Heart left ventricle (tissue), 16 donors: ENCODE results near the gene HTT. TPM values are rescaled to one million over a fixed set of nuclear protein-coding genes. Genes with fewer than 3 reads are reported as not detected.

Source experiments
- ATAC-seq, 4 donors: fragments of 200-7000 bp; cut with Tn5 transposase; one replicate each; pipeline ENCODE4 v1.9.1; 2020 to 2022; ENCODE audit warnings: moderate library complexity in 4 of 4, mild to moderate bottlenecking in 3 of 4, moderate number of reproducible peaks in 1 of 4
- DNase-seq, 5 donors: peaks; one replicate each; pipeline ENCODE4 v3.0.0-alpha.2; 2020
- H3K27ac ChIP-seq, 12 donors: fragments of 200-600 bp; sonication (generic) in 4 of 12; one replicate each; pipeline versions ENCODE4 v1.5.0 to v1.8.0; 2016 to 2022; ENCODE audit warnings: mild to moderate bottlenecking in 2 of 12
- H3K27me3 ChIP-seq, 9 donors: fragments of 200-600 bp; sonication (generic) in 2 of 9; one replicate each; pipeline versions ENCODE4 v1.5.1 to v1.8.0; 2016 to 2022; ENCODE audit warnings: mild to moderate bottlenecking in 3 of 9
- H3K36me3 ChIP-seq, 9 donors: fragments of 200-600 bp; sonication (generic) in 2 of 9; one replicate each; pipeline versions ENCODE4 v1.5.0 to v1.8.0; 2018 to 2022; ENCODE audit warnings: mild to moderate bottlenecking in 2 of 9
- H3K4me1 ChIP-seq, 12 donors: fragments of 200-600 bp; sonication (generic) in 4 of 12; one replicate each; pipeline versions ENCODE4 v1.5.0 to v1.8.0; 2016 to 2022; ENCODE audit warnings: mild to moderate bottlenecking in 3 of 12
- H3K4me3 ChIP-seq, 12 donors: fragments of 200-600 bp; sonication (generic) in 4 of 12; one replicate each; pipeline versions ENCODE4 v1.5.0 to v1.8.0; 2017 to 2022; ENCODE audit warnings: mild to moderate bottlenecking in 9 of 12, moderate library complexity in 4 of 12
- H3K9me3 ChIP-seq, 12 donors: fragments of 200-600 bp; sonication (generic) in 4 of 12; one replicate each; pipeline versions ENCODE4 v1.5.0 to v1.8.0; 2016 to 2022; ENCODE audit warnings: mild to moderate bottlenecking in 1 of 12
- CTCF ChIP-seq, 12 donors: fragments of 200-600 bp; sonication (generic) in 4 of 12; IDR thresholded peaks; one replicate each; pipeline versions ENCODE4 v1.5.0 to v1.8.0; 2018 to 2022; ENCODE audit warnings: antibody characterized with exemption in 12 of 12, mild to moderate bottlenecking in 5 of 12
- POLR2A ChIP-seq, 2 donors: fragments of 450-650 bp; IDR thresholded peaks; one replicate each; pipeline ENCODE4 v1.6.1; 2017; ENCODE audit warnings: antibody characterized with exemption in 2 of 2, mild to moderate bottlenecking in 2 of 2, moderate library complexity in 2 of 2
- WGBS, 4 donors: extraction: QIAGEN DNeasy Blood & Tissue Kit in 2 of 4; methylation state at CpG; one replicate each; pipeline versions ENCODE4 v1.1.5 to v1.1.7; 2013 to 2018; 5-methylcytosine and 5-hydroxymethylcytosine counted together
- intact Hi-C, 10 donors: fragments of 100-400 bp; cut with DNase I; formaldehyde crosslinking; loops; one replicate each; pipeline versions ENCODE4 v1.11.1 to v1.14.2; 2022
- polyA plus RNA-seq, 2 donors: library from polyadenylated mRNA; stranded (reverse); fragments of 200-250 nt; gene quantifications; one replicate each; pipeline ENCODE4 v1.2.3, GENCODE V29; 2013
- total RNA-seq, 9 donors: library from RNA; depleted of rRNA in 2 of 9; stranded (reverse); fragments of >200 nt in 2 of 9; fragmentation: NEBNext Ultra II Directional in 3 of 9; extraction: Animal tissue kit (Norgen Biotek cat#: 25700) in 3 of 9; gene quantifications; one replicate each; pipeline versions ENCODE4 v1.1.0 to v1.2.4, GENCODE V29; 2016 to 2023
- donor health status: ischemic (EF 13 %, LVEDD 7.1; RV severe dilation, severe dysfunction).
- donor health status: healthy with polysubstance abuse.
- donor health status: DM: no; HTN: yes; CAD: no.
- donor health status: DM: no; HTN: no; CAD: no.
- donor health status: ischemic (EF 25% LVEDD 6.9; RV normal size, moderate dysfunction).
- donor health status: ischemic (EF 25% LVEDD 5.7; RV mildly dilated, moderate dysfunction).
- donor health status: healthy.
- donor health status: DM: yes; HTN: yes; CAD: no.
- donor health status: ischemic (EF 35%, LVEDD 5.7; RV mildly dilated, moderate dysfunction).
- donor health status: nonischemic (EF 11% LVEDD 7.7; RV severe dilation, severe dysfunction).
- donor health status: DM: yes; HTN: yes; CAD: no.
- donor health status: PGD.
- donor health status: ischemic (EF 29% LVEDD 5.4; RV normal size, mild dysfunction).
- donor health status: nonischemic (EF 23%, LVEDD 6.1; RV moderate dilation, normal function).

Gene HTT
- total and polyA plus RNA-seq, 11 donors = 13.9 to 122 (median 25.1) TPM

- H3K4me3 ChIP-seq = no peak overlapping the region
- no peaks in the 10 kb centered on the region for H3K27me3 ChIP-seq
- TF ChIP-seq POLR2A (IDR thresholded peaks at IDR 0.05) = no peak
- no peak for TF ChIP-seq CTCF (IDR thresholded peaks at IDR 0.05)
- DNase-seq (no peak), ATAC-seq (no peak)
- peaks cover 0 to 38% (median 0%) of the 10 kb centered on the region in 12 donors for H3K4me1 ChIP-seq
- WGBS, 4 donors = 85 to 90% (median 88%) methylated on average over 6 of the region's 6 CpGs
- H3K36me3 ChIP-seq = peaks cover 0 to 16% (median 11%) of the 10 kb centered on the region in 9 donors
- H3K27ac ChIP-seq = no peak overlapping the region
- H3K9me3 ChIP-seq = no peaks in the 10 kb centered on the region
- intact Hi-C loops = no loop called here
These were observed 8.5 kb downstream of the HTT start for GRCh38 chr4:3082925-3083515.

DNA sequence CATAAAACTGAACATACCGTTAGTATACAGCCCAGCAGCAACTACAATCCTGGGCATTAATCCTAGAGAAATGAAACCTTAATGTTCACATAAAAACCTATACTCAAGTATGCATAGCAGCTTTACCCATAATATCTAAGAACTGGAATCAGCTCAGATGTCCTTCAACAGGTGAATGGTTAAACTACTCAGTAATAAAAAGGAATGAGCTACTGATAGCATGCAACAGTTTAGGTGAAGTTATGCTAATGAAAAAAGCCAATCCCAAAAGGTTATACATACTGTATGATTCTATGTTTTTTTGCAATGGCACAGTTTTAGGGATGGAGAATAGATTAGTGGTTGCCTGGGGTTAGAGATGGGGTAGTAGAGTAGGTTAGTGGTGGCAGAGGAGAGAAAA, 9.3 kb downstream of the HTT start:
- Histone ChIP-seq H3K9me3 (no peaks in the 10 kb centered on the region), H3K27me3 (no peaks in the 10 kb centered on the region), H3K4me3 (no peak overlapping the region), H3K27ac (no peak overlapping the region), H3K36me3 (peaks cover 0 to 22% (median 18%) of the 10 kb centered on the region in 9 donors), H3K4me1 (peaks cover 0 to 33% (median 0%) of the 10 kb centered on the region in 12 donors)
- DNase-seq (no peak), ATAC-seq (no peak)
- 20 to 88% (median 55%) methylated on average over 1 of the region's 1 CpG for WGBS, 4 donors
- TF ChIP-seq CTCF (IDR thresholded peaks at IDR 0.05) (no peak), POLR2A (IDR thresholded peaks at IDR 0.05) (no peak)
- intact Hi-C loops = no loop called here

GRCh38 chr4:3085948-3086670, 11.6 kb downstream of the HTT start:
- intact Hi-C loops = no loop called here
- no peaks in the 10 kb centered on the region for H3K9me3 ChIP-seq
- TF ChIP-seq CTCF (IDR thresholded peaks at IDR 0.05) = no peak
- no peak for TF ChIP-seq POLR2A (IDR thresholded peaks at IDR 0.05)
- 91 to 98% (median 96%) methylated on average over 10 of the region's 10 CpGs for WGBS, 4 donors
- ATAC-seq (no peak), DNase-seq (no peak)
- H3K36me3 ChIP-seq = peaks cover 0 to 44% (median 39%) of the 10 kb centered on the region in 9 donors
- no peaks in the 10 kb centered on the region for H3K27me3 ChIP-seq
- no peak overlapping the region for H3K4me3 ChIP-seq
- peaks cover 0 to 10% (median 0%) of the 10 kb centered on the region in 12 donors for H3K4me1 ChIP-seq
- no peak overlapping the region for H3K27ac ChIP-seq

DNA sequence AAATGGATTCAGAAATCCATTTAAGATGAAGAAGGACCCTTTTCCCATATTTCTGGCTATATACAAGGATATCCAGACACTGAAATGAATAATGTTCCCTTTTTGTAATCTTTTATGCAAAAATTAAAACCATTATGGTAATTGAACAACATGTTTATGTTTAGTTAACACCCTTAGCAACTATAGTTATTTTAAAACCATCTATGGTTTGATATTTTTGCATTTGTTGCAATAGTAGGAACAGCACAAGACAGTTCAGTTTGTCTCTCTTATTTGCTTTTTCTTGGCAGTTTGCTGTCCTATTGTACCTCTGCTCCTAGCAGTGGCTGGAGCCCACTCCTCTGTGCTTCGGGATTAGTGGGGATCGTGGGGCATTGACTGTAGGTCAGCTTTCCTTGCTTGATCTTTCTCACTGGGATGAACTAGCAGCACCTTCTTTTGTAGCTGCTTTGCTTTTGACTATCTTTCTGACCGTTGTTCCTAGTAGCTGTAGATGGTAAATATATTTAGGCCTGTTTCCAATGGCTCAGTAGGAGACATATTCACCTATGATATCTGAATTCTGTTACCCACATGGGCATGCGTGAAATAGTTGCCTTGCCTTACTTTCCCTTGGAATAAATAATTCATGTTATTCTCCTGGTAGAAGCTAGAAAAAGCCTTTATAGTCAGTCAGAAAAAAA, 12.8 kb downstream of the HTT start:
- TF ChIP-seq POLR2A (IDR thresholded peaks at IDR 0.05) (no peak), CTCF (IDR thresholded peaks at IDR 0.05) (no peak)
- Histone ChIP-seq H3K27me3 (no peaks in the 10 kb centered on the region), H3K27ac (no peak overlapping the region), H3K9me3 (no peaks in the 10 kb centered on the region), H3K4me3 (no peak overlapping the region), H3K4me1 (peaks cover 0 to 9% (median 0%) of the 10 kb centered on the region in 12 donors), H3K36me3 (peaks cover 0 to 55% (median 48%) of the 10 kb centered on the region in 9 donors)
- intact Hi-C loops = no loop called here
- DNase-seq (no peak), ATAC-seq (no peak)
- 82 to 86% (median 85%) methylated on average over 4 of the region's 4 CpGs for WGBS, 4 donors
